Retinal pigment epithelial cell (primary cell): ENCODE results near the gene OR51F2.
"Not testable (repeated sequence)": the region's sequence is repeated elsewhere in the genome, so short reads cannot be mapped to it uniquely, and the experiment has no call there.

Experiments used
- DNase-seq: peaks from one replicate; pipeline ENCODE4 v3.0.0-alpha.2; 2010; ENCODE audit warnings: low read depth
- H3K4me3 ChIP-seq: 2 replicates; pipeline ENCODE4 v1.5.1; 2011; ENCODE audit warnings: mild to moderate bottlenecking, low read length, control low read depth, moderate library complexity
- CTCF ChIP-seq: conservative IDR thresholded peaks from 2 replicates; pipeline ENCODE4 v1.5.1; 2011; ENCODE audit warnings: low read depth, low read length, control low read depth, inconsistent platforms

OR51F2 gene

GRCh38 chr11:4821021-4821420 is at the start of gene OR51F2:
TSS of gene OR51F2 (plus strand) at chr11:4821321. CDS start at chr11:4821422, 101 bp downstream.
- TF ChIP-seq CTCF, result no peak
- no peak within 1 kb of the TSS for H3K4me3 ChIP-seq
- DNase-seq, result no peak

- TF ChIP-seq CTCF, result no peak
- DNase-seq, result no peak
These were observed 38.7 kb upstream of the OR51F2 start for GRCh38 chr11:4782454-4782853.

GRCh38 chr11:4797206-4797605 is 23.9 kb upstream of the OR51F2 start:
- no peak for DNase-seq
- no peak for TF ChIP-seq CTCF
- no peak overlapping the region for H3K4me3 ChIP-seq

More at GRCh38 chr11:4782454-4782853, 38.7 kb upstream of the OR51F2 start:
- H3K4me3 ChIP-seq, result no peak overlapping the region

GRCh38 chr11:4798427-4799183 is 22.5 kb upstream of the OR51F2 start:
- no peak for TF ChIP-seq CTCF
- DNase-seq, result no peak
- no peak overlapping the region for H3K4me3 ChIP-seq

GRCh38 chr11:4801316-4801715 is 19.8 kb upstream of the OR51F2 start:
- H3K4me3 ChIP-seq, result not testable (repeated sequence)

GRCh38 chr11:4804280-4804679 is 16.8 kb upstream of the OR51F2 start, which contains the start of gene OR52R1:
TSS of gene OR52R1 (minus strand) at chr11:4804380. CDS start at chr11:4804380, 0 bp downstream.
- no peak for DNase-seq
- TF ChIP-seq CTCF, result no peak
- no peak within 1 kb of the TSS for H3K4me3 ChIP-seq

More at GRCh38 chr11:4801316-4801715, 19.8 kb upstream of the OR51F2 start:
- not testable (repeated sequence) for DNase-seq

GRCh38 chr11:4808476-4808875 is 12.6 kb upstream of the OR51F2 start:
- no peak overlapping the region for H3K4me3 ChIP-seq
- TF ChIP-seq CTCF, result no peak
- no peak for DNase-seq
